Choroid plexus epithelial cell (primary cell): ENCODE measurements around the gene LMOD3.

Experiments used
- DNase-seq: peaks from one replicate; pipeline ENCODE4 v3.0.0-alpha.2; 2010; ENCODE audit warnings: low read depth
- H3K4me3 ChIP-seq: 2 replicates; pipeline ENCODE4 v1.5.1; 2011; ENCODE audit warnings: low read depth, mild to moderate bottlenecking, control low read depth, low read length, moderate library complexity
- TF ChIP-seq, protein P1 (sequence below): conservative IDR thresholded peaks from 2 replicates; pipeline ENCODE4 v1.5.1; 2011; ENCODE audit warnings: low read depth, mild to moderate bottlenecking, control low read depth, inconsistent platforms, low read length, moderate library complexity

The LMOD3 gene

GRCh38 chr3:69122403-69122802 lies at the start of gene LMOD3:
LMOD3 (minus strand) TSS chr3:69122595; CDS start chr3:69122386, 209 bp downstream.
- no peak for DNase-seq
- no peak within 1 kb of the TSS for H3K4me3 ChIP-seq
- TF ChIP-seq, protein P1, sequence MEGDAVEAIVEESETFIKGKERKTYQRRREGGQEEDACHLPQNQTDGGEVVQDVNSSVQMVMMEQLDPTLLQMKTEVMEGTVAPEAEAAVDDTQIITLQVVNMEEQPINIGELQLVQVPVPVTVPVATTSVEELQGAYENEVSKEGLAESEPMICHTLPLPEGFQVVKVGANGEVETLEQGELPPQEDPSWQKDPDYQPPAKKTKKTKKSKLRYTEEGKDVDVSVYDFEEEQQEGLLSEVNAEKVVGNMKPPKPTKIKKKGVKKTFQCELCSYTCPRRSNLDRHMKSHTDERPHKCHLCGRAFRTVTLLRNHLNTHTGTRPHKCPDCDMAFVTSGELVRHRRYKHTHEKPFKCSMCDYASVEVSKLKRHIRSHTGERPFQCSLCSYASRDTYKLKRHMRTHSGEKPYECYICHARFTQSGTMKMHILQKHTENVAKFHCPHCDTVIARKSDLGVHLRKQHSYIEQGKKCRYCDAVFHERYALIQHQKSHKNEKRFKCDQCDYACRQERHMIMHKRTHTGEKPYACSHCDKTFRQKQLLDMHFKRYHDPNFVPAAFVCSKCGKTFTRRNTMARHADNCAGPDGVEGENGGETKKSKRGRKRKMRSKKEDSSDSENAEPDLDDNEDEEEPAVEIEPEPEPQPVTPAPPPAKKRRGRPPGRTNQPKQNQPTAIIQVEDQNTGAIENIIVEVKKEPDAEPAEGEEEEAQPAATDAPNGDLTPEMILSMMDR: no peak

DNA sequence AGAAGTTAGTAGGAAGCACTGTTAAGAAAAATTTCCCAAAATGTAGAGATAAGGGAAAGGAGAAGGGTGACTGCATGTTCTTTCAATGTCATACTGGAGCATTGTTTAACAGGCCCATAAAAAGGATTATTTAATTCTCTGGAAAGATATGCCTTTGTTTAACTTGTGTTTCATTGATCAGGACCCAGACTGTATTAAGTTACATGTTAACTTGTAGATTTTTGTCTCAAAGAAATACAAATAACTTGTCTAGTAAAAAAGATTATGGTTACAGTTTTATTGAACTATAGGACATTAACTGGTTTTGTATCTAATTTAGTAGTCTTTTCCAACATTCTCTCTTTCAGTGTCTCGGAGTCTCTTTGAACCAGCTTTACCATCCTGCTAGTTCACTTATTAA lies 49.7 kb upstream of the LMOD3 start:
- no peak overlapping the region for H3K4me3 ChIP-seq
- TF ChIP-seq, protein P1: no peak
- no peak for DNase-seq

GRCh38 chr3:69166446-69166845 lies 44.1 kb upstream of the LMOD3 start:
- DNase-seq: no peak
- H3K4me3 ChIP-seq: no peak overlapping the region
- TF ChIP-seq, protein P1: no peak

DNA sequence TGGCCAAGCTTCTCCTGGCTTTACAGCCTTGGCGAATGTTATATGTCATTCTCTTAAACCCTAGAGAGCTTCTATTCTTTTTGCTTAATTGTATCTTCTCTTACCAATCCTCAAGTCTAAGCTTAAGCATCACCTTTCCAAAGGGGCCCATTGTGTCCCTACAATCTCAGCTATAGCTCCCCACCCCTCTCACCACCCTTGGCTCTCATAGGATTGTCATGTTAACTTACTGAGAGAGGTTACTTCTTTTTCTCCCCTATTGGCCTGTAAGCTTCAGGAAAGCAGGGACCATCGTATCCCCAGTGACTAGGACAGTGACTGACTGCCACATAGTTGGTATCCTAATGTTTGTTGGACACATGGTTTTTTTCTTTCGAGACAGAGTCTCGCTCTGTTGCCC lies 43.3 kb upstream of the LMOD3 start:
- no peak overlapping the region for H3K4me3 ChIP-seq
- TF ChIP-seq, protein P1: no peak
- DNase-seq: no peak

DNA sequence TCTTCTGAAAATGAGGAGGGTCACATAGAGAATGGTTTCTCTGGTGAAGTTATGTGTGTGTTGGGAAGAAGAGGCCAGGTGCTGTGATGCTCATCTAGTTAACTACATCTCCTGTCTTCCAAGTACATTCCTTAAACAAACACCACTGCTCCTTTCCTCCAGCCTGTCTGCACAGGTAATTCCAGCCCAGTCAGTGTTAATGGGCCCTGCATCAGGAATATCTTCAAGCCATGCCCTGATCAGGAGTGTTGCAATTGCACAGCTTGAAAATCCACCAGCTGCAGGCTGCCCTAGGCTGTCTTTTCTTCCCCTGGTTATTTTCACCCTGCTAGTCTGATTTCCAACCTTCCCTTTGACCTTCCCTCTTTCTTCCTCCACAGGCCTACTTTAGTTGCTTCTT lies 41.9 kb upstream of the LMOD3 start:
- no peak overlapping the region for H3K4me3 ChIP-seq
- no peak for DNase-seq
- TF ChIP-seq, protein P1: no peak

DNA sequence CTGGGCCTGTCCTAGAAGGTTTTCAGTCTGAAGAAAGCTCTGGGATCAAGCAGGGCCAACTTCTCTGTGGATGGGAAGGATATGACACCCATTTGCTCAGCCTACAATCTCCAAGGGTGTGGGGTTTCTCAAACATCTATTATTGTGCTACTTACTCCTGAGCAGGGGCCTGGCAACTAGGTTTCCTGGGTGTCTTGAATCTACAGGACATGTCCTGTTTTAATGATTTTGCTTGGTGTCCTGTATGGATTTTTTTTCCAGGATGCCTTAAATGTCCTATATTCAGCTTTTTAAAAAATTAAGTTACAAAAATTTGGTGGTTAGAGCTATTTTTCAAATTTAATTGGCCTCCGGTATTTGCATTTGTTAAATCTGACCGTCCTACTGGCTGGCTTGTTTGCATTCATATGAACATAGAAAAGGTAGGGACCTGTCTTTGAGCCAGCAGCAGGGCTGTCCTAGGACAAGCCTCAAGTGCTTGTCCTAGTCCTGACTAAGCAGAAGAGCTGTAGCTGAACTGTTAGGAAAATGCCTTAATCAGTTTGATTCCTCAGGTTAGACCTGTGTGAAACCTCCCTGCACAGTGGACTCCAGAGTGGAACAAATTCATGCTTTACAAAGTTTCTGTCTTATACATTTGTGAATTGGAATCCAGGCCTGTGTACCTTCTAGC lies 40.0 kb upstream of the LMOD3 start:
- no peak for DNase-seq

More for the DNA sequence above, 40.0 kb upstream of the LMOD3 start:
- TF ChIP-seq, protein P1: no peak
- no peak overlapping the region for H3K4me3 ChIP-seq
